Activated naive CD4-positive, alpha-beta T cell treated with anti-CD3 and anti-CD28 coated beads for 36 hours (primary cell): ENCODE results near the gene ZP1. TPM values are rescaled to one million over a fixed set of nuclear protein-coding genes. Genes with fewer than 3 reads are reported as not detected.

Source experiments
- CTCF ChIA-PET: fragments of 350-600 bp; sonication (Branson Sonifier 250); formaldehyde crosslinking; loops from one replicate; lab custom pipeline; 2021; ENCODE audit warnings: antibody characterized with exemption; lab: Charles Lee
- DNase-seq: peaks from one replicate; pipeline ENCODE4 v3.0.0-alpha.2; 2020
- H3K27ac Mint-ChIP-seq: one replicate; pipeline ENCODE4 v1.8.0; 2021; ENCODE audit warnings: mild to moderate bottlenecking, mixed read lengths
- H3K27me3 Mint-ChIP-seq: one replicate; pipeline ENCODE4 v1.8.0; 2021; ENCODE audit warnings: low read depth, mixed read lengths
- H3K36me3 Mint-ChIP-seq: one replicate; pipeline ENCODE4 v1.8.0; 2021; ENCODE audit warnings: low read depth, mixed read lengths
- H3K4me1 Mint-ChIP-seq: one replicate; pipeline ENCODE4 v1.8.0; 2021; ENCODE audit warnings: low read depth, mixed read lengths
- H3K4me3 Mint-ChIP-seq: one replicate; pipeline ENCODE4 v1.8.0; 2021; ENCODE audit warnings: mild to moderate bottlenecking, moderate library complexity, mixed read lengths
- H3K9me3 Mint-ChIP-seq: one replicate; pipeline ENCODE4 v1.8.0; 2021; ENCODE audit warnings: mixed read lengths
- intact Hi-C: fragments of 100-400 bp; cut with micrococcal nuclease; formaldehyde crosslinking; loops from one replicate; pipeline ENCODE4 v1.15.1; 2023
- total RNA-seq, 2 experiments: library from RNA; stranded (reverse); gene quantifications; one replicate each; pipeline ENCODE4 v1.2.3, GENCODE V29; 2021

ZP1 gene
- total RNA-seq, 2 experiments from 2014 or later = not detected

GRCh38 chr11:60855726-60856633 is 11.4 kb upstream of the ZP1 start, which contains the start of gene PTGDR2:
Gene PTGDR2 (minus strand): TSS chr11:60855950. CDS start chr11:60853722, 2,228 bp downstream.
- H3K27ac Mint-ChIP-seq = no peak within 1 kb of the TSS
- no peak for DNase-seq
- no peaks in the 10 kb centered on the region for H3K9me3 Mint-ChIP-seq
- H3K4me1 Mint-ChIP-seq = peaks cover 12% of the 10 kb centered on the region
- H3K4me3 Mint-ChIP-seq = no peak within 1 kb of the TSS
- H3K27me3 Mint-ChIP-seq = no peaks in the 10 kb centered on the region
- CTCF ChIA-PET = interaction anchor here (0.7 to 1.5 kb wide), 3 partner anchors 25 to 530 kb away, joined by 3 read pairs; no protein-coding TSS in a partner anchor
- intact Hi-C loops = no loop called here
- H3K36me3 Mint-ChIP-seq = peaks cover 18% of the 10 kb centered on the region

- peaks cover 6% of the 10 kb centered on the region for H3K36me3 Mint-ChIP-seq
- no peak for DNase-seq
- CTCF ChIA-PET = interaction anchor here (1.0 kb wide), 2 partner anchors 26 to 397 kb away, joined by 3 read pairs; no protein-coding TSS in a partner anchor
- H3K4me3 Mint-ChIP-seq = no peak overlapping the region
- H3K27ac Mint-ChIP-seq = no peak overlapping the region
- peaks cover 12% of the 10 kb centered on the region for H3K4me1 Mint-ChIP-seq
- intact Hi-C loops = no loop called here
- no peaks in the 10 kb centered on the region for H3K27me3 Mint-ChIP-seq
- no peaks in the 10 kb centered on the region for H3K9me3 Mint-ChIP-seq
Measured at GRCh38 chr11:60857378-60858232, 9.7 kb upstream of the ZP1 start.

DNA sequence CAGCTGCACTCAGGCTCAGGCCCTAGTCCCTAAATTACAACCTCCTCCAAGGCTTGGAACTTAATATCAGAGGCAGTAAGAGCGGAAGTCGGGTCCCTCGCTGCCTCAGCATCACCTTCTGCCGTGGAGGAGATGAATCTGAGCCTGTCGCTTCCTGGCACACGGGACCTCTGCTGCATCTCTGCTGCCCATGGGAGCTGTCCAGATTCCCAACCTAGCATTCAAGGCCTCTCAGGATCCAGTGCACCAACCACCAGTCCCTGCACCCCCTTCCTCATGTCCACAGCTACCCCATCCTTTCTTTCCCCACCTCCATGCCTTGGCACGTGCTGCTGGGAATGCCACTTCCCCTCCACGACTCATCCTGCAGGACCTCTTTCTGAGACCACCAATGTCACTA is 9.1 kb upstream of the ZP1 start:
- H3K4me3 Mint-ChIP-seq = no peak overlapping the region
- CTCF ChIA-PET = interaction anchor here (1.0 kb wide), 1 partner anchor 397 kb away, joined by 3 read pairs; no protein-coding TSS in a partner anchor
- no peak for DNase-seq
- intact Hi-C loops = no loop called here
- H3K27ac Mint-ChIP-seq = no peak overlapping the region
- H3K27me3 Mint-ChIP-seq = no peaks in the 10 kb centered on the region
- peaks cover 12% of the 10 kb centered on the region for H3K4me1 Mint-ChIP-seq
- no peaks in the 10 kb centered on the region for H3K9me3 Mint-ChIP-seq
- H3K36me3 Mint-ChIP-seq = peaks cover 3% of the 10 kb centered on the region

DNA sequence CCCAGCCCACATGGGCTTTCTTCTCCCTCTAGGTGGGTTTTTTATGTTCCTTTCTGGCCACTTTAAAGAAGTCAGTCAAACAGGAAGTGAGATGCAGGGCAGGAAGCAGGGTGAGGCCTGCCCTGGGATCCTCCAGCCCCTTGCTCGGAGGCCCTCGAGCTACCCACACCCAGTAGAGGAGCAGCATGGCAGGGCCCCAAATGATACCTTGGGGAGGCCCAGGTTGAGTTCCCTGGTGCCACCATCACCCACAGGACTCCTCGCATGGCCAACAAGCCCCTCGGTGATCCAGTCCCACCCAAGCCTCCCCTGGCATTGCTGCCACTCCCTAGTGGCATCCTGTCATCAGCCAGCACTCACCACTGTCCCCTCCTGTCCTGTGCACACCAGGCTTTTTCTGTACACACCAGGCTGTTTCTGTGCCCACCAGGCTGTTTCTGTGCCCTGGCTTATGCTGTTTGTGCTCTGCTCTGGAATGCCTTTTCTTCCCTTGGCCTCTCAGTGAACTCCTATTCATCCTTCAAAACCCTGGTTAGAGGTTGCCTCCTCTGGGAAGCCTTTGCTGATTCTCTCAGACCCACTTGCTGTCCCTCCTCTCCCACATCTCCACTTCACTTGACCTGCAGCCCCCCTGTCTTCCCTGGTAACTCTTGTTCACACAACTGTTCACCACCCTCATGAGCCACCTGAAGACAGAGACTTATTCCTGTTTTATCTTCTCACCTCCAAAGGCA is 8.4 kb upstream of the ZP1 start:
- DNase-seq = no peak
- H3K27ac Mint-ChIP-seq = no peak overlapping the region

DNA sequence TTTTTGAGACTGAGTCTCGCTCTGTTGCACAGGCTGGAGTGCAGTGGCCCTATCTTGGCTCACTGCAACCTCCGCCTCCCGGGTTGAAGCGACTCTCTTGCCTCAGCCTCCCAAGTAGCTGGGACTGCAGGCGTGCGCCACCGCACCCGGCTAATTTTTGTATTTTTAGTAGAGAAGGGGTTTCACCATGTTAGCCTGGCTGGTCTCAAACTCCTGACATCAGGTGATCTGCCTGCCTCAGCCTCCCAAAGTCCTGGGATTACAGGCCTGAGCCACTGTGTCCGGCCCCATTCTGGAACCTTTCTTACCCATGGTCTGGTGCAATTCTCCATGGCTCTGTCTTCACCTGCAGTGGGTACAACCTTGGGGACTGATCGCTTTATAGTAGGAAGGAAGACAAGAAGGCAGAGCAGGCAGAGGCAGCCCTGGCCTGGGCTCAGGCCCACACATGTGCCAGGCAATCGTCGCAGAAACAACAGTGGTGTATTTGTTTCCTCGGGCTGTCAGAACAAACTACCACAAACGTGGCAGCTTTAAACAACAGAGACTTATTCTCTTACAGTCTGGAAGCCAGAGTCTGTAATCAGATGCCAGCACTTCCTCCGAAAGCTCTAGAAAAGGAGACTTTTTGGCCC is 7.6 kb upstream of the ZP1 start:
- Mint-ChIP-seq H3K4me3 (no peak overlapping the region), H3K27ac (no peak overlapping the region), H3K9me3 (no peaks in the 10 kb centered on the region), H3K36me3 (no peaks in the 10 kb centered on the region), H3K27me3 (no peaks in the 10 kb centered on the region), H3K4me1 (peaks cover 12% of the 10 kb centered on the region)
- CTCF ChIA-PET = no interaction called here
- DNase-seq = no peak
- intact Hi-C loops = no loop called here

More for the DNA sequence above, 8.4 kb upstream of the ZP1 start:
- Mint-ChIP-seq H3K9me3 (no peaks in the 10 kb centered on the region), H3K4me3 (no peak overlapping the region), H3K36me3 (peaks cover under 1% of the 10 kb centered on the region), H3K27me3 (no peaks in the 10 kb centered on the region), H3K4me1 (peaks cover 12% of the 10 kb centered on the region)
- CTCF ChIA-PET = no interaction called here
- intact Hi-C loops = no loop called here

DNA sequence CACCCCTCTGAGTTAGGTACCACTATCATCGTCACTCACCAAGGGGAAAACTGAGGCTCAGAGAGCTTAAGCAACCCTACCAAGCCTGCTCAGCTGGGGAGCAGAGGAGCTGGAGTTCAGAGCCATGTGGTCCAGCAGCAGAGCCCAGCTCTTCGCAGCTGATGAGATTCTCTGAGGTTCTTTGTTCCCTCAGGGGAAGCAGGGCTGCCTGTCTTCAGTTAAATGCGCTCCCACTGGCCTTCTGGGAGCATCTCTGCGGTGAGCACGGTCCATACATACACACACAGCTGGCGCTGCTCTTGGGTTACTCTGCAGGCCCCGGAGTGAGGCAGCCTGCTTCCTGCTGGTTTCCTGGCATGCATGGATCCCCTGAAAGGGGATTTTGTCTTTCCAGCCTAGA is 6.4 kb upstream of the ZP1 start:
- no peak overlapping the region for H3K4me3 Mint-ChIP-seq
- CTCF ChIA-PET = interaction anchor here (0.7 kb wide), 2 partner anchors 80 to 436 kb away, joined by 3 to 4 read pairs; no protein-coding TSS in a partner anchor
- intact Hi-C loops = no loop called here
- H3K27me3 Mint-ChIP-seq = no peaks in the 10 kb centered on the region
- no peaks in the 10 kb centered on the region for H3K9me3 Mint-ChIP-seq
- DNase-seq = no peak
- no peaks in the 10 kb centered on the region for H3K36me3 Mint-ChIP-seq
- H3K27ac Mint-ChIP-seq = no peak overlapping the region
- peaks cover 12% of the 10 kb centered on the region for H3K4me1 Mint-ChIP-seq

DNA sequence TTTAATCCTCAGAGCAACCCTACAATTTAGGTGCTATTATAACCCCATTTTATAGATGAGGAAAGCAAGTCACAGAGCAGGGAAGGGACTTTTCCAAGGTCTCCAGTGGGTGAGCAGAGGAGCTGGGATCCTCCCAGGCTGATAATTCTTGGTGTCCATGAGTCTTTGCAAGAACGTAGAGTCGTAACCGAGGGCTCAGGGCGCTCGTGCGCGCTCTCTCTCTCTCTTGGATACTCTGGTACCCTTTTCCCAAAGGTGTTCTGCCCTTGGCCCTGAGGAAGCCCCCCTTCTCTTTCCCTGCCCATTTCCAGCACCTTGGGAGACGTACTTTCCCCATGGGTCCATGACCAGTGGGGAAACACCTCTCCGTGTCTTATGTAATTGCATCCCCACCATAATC is 5.2 kb upstream of the ZP1 start:
- no peaks in the 10 kb centered on the region for H3K36me3 Mint-ChIP-seq
- intact Hi-C loops = no loop called here
- H3K4me1 Mint-ChIP-seq = peaks cover 12% of the 10 kb centered on the region
- H3K27ac Mint-ChIP-seq = no peak overlapping the region
- H3K27me3 Mint-ChIP-seq = no peaks in the 10 kb centered on the region
- H3K4me3 Mint-ChIP-seq = no peak overlapping the region
- DNase-seq = no peak
- CTCF ChIA-PET = no interaction called here
- no peaks in the 10 kb centered on the region for H3K9me3 Mint-ChIP-seq

DNA sequence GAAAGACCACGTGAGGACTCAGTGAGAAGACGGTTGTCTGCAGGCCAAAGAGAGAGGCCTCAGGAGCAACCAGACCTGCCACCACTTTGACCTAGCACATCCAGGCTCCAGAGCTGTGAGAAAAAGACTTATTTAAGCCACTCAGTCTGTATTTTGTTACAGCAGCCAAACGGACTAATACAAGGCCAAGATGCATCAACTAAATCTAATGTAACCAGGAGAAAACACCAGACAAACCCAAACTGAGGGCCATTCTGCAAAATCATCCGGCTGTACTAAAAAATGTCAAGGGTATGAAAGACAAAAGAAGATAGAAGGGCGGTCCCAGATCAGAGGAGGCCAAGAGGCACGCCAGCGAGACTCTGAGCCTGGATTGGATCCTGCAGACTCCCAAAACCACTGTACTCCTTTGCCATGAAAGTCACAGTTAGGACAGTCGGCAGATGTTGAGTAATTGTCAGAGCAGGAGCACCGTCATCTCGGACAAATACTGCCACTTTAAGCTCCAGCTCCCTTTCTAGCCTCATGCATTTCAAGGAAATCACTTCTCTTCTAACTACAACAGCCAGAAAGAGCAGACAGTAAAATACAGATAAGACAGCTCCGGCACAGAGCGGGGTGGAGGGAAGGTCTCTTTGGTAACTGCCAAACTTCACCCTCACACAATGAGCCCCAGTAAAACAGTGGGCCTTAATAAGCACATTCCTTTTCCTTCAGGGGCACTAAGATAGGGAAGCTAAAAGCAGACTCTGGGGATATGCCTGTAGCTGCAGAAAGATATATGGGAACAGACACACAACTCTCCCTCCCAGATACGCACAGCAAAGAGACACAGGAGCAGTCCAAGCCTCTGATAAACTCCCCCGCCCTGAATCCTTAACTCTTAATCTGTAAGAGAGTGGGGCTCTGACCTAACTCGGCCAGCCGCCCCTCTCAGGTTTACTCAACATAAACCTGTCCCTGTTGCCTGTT is 3.5 kb upstream of the ZP1 start:
- Mint-ChIP-seq H3K4me1 (peaks cover 5% of the 10 kb centered on the region), H3K4me3 (no peak overlapping the region), H3K36me3 (no peaks in the 10 kb centered on the region), H3K27ac (no peak overlapping the region), H3K9me3 (no peaks in the 10 kb centered on the region), H3K27me3 (no peaks in the 10 kb centered on the region)
- no peak for DNase-seq
- CTCF ChIA-PET = interaction anchor here (1.5 to 1.7 kb wide), 2 partner anchors 24 to 32 kb away, joined by 4 to 7 read pairs; no protein-coding TSS in a partner anchor
- intact Hi-C loops = no loop called here

GRCh38 chr11:60864856-60865513 is 2.4 kb upstream of the ZP1 start:
- CTCF ChIA-PET = interaction anchor here (0.5 kb wide), 1 partner anchor 423 kb away, joined by 3 read pairs; no protein-coding TSS in a partner anchor
- Mint-ChIP-seq H3K4me1 (no peaks in the 10 kb centered on the region), H3K9me3 (no peaks in the 10 kb centered on the region), H3K36me3 (no peaks in the 10 kb centered on the region), H3K27ac (no peak overlapping the region), H3K27me3 (no peaks in the 10 kb centered on the region), H3K4me3 (no peak overlapping the region)
- DNase-seq = no peak
- intact Hi-C loops = no loop called here

GRCh38 chr11:60867871-60868681 is 734 bp downstream of the ZP1 start:
- H3K9me3 Mint-ChIP-seq = no peaks in the 10 kb centered on the region
- H3K27me3 Mint-ChIP-seq = no peaks in the 10 kb centered on the region
- peaks cover 3% of the 10 kb centered on the region for H3K4me1 Mint-ChIP-seq
- CTCF ChIA-PET = interaction anchor here (0.7 to 1.5 kb wide), 4 partner anchors 31 to 627 kb away, joined by 3 to 4 read pairs (median 4); no protein-coding TSS in a partner anchor
- H3K4me3 Mint-ChIP-seq = no peak overlapping the region
- DNase-seq = no peak
- intact Hi-C loops = no loop called here
- no peaks in the 10 kb centered on the region for H3K36me3 Mint-ChIP-seq
- no peak overlapping the region for H3K27ac Mint-ChIP-seq
